Liver (tissue), 9 donors: ENCODE measurements around the gene MRFAP1. TPM values are rescaled to one million over a fixed set of nuclear protein-coding genes. Genes with fewer than 3 reads are reported as not detected.

Experiments used
- DNase-seq: peaks from one replicate; pipeline ENCODE4 v3.0.0-alpha.2; 2017; ENCODE audit warnings: low spot score
- H3K27ac ChIP-seq, 2 donors: one replicate each; pipeline ENCODE4 v1.7.0; 2013; ENCODE audit warnings: inconsistent platforms in 2 of 2, low read length in 2 of 2, control low read depth in 1 of 2, low read depth in 1 of 2, mild to moderate bottlenecking in 1 of 2
- H3K27me3 ChIP-seq, 4 donors: one replicate each; pipeline versions ENCODE4 v1.6.1 to v1.7.0; 2013; ENCODE audit warnings: low read length in 3 of 4, inconsistent platforms in 1 of 4, mild to moderate bottlenecking in 1 of 4, moderate library complexity in 1 of 4; ENCODE audit not compliant: control insufficient read depth in 4 of 4, insufficient read depth in 4 of 4
- H3K36me3 ChIP-seq, 4 donors: one replicate each; pipeline versions ENCODE4 v1.6.1 to v1.7.0; 2013; ENCODE audit warnings: low read length in 3 of 4, mild to moderate bottlenecking in 3 of 4, low read depth in 1 of 4, moderate library complexity in 1 of 4; ENCODE audit not compliant: control insufficient read depth in 4 of 4, insufficient read depth in 3 of 4
- H3K4me1 ChIP-seq, 4 donors: one replicate each; pipeline versions ENCODE4 v1.6.1 to v1.7.0; 2013; ENCODE audit warnings: low read length in 3 of 4, mild to moderate bottlenecking in 3 of 4, moderate library complexity in 1 of 4; ENCODE audit not compliant: control insufficient read depth in 4 of 4, insufficient read depth in 4 of 4
- H3K4me3 ChIP-seq, 3 donors: one replicate each; pipeline versions ENCODE4 v1.6.1 to v1.7.0; 2013; ENCODE audit warnings: low read length in 3 of 3, control low read depth in 1 of 3, low read depth in 1 of 3, mild to moderate bottlenecking in 1 of 3
- H3K9ac ChIP-seq, 2 donors: one replicate each; pipeline ENCODE4 v1.7.0; 2013; ENCODE audit warnings: low read length in 2 of 2, mild to moderate bottlenecking in 2 of 2, moderate library complexity in 2 of 2, control low read depth in 1 of 2, low read depth in 1 of 2
- H3K9me3 ChIP-seq, 4 donors: one replicate each; pipeline versions ENCODE4 v1.6.1 to v1.7.0; 2013; ENCODE audit warnings: low read length in 3 of 4; ENCODE audit not compliant: control insufficient read depth in 4 of 4
- ATF3 ChIP-seq: IDR thresholded peaks from 2 replicates; pipeline ENCODE4 v1.6.1; 2016; ENCODE audit warnings: antibody characterized with exemption
- EGR1 ChIP-seq, 2 donors: IDR thresholded peaks; 2 replicates each; pipeline ENCODE4 v1.6.1; 2016 to 2018; ENCODE audit warnings: antibody characterized with exemption in 2 of 2, low read depth in 2 of 2
- FOXA1 ChIP-seq: IDR thresholded peaks from 2 replicates; pipeline ENCODE4 v1.6.1; 2016; ENCODE audit warnings: antibody characterized with exemption
- FOXA2 ChIP-seq: IDR thresholded peaks from 2 replicates; pipeline ENCODE4 v1.6.1; 2016; ENCODE audit warnings: antibody characterized with exemption
- GABPA ChIP-seq, 2 donors: IDR thresholded peaks in 1 of 2; conservative IDR thresholded peaks in 1 of 2; 2 replicates each; pipeline ENCODE4 v1.6.1; 2016; ENCODE audit warnings: antibody characterized with exemption in 2 of 2, mild to moderate bottlenecking in 1 of 2, moderate library complexity in 1 of 2
- HNF4A ChIP-seq, 2 donors: conservative IDR thresholded peaks; 2 replicates each; pipeline ENCODE4 v1.6.1; 2016; ENCODE audit warnings: antibody characterized with exemption in 2 of 2, mild to moderate bottlenecking in 2 of 2
- HNF4G ChIP-seq: IDR thresholded peaks from 2 replicates; pipeline ENCODE4 v1.6.1; 2016; ENCODE audit warnings: antibody characterized with exemption
- JUND ChIP-seq, 2 donors: IDR thresholded peaks; 2 replicates each; pipeline ENCODE4 v1.6.1; 2016; ENCODE audit warnings: antibody characterized with exemption in 2 of 2
- MAX ChIP-seq: IDR thresholded peaks from 2 replicates; pipeline ENCODE4 v1.6.1; 2016; ENCODE audit warnings: antibody characterized with exemption
- NR2F2 ChIP-seq: IDR thresholded peaks from 2 replicates; pipeline ENCODE4 v1.6.1; 2016; ENCODE audit warnings: antibody characterized with exemption
- RAD21 ChIP-seq, 2 donors: IDR thresholded peaks; 2 replicates each; pipeline ENCODE4 v1.6.1; 2016; ENCODE audit warnings: antibody characterized with exemption in 2 of 2, mild to moderate bottlenecking in 2 of 2
- RXRA ChIP-seq, 2 donors: IDR thresholded peaks; 2 replicates each; pipeline ENCODE4 v1.6.1; 2017 to 2018; ENCODE audit warnings: antibody characterized with exemption in 2 of 2, mild to moderate bottlenecking in 1 of 2
- SP1 ChIP-seq: IDR thresholded peaks from 2 replicates; pipeline ENCODE4 v1.6.1; 2018; ENCODE audit warnings: antibody characterized with exemption, mild to moderate bottlenecking
- TAF1 ChIP-seq: conservative IDR thresholded peaks from 2 replicates; pipeline ENCODE4 v1.6.1; 2016; ENCODE audit warnings: antibody characterized with exemption, mild to moderate bottlenecking
- YY1 ChIP-seq: IDR thresholded peaks from 2 replicates; pipeline ENCODE4 v1.6.1; 2016; ENCODE audit warnings: antibody characterized with exemption, mild to moderate bottlenecking
- WGBS: extraction: QIAGEN DNeasy Blood & Tissue Kit; methylation state at CpG from one replicate; pipeline ENCODE4 v1.1.7; 2013; 5-methylcytosine and 5-hydroxymethylcytosine counted together
- polyA plus RNA-seq, 2 donors: library from polyadenylated mRNA; stranded (reverse) in 1 of 2; unstranded in 1 of 2; fragments of 200-250 nt in 1 of 2; fragments of >200 nt in 1 of 2; fragmentation: Nextera tagmentation in 1 of 2; extraction: Ambion mirVana in 1 of 2; gene quantifications; one replicate each; pipeline versions ENCODE4 v1.2.1 to v1.2.3, GENCODE V29; 2013 to 2015
- total RNA-seq, 2 donors: library from RNA; depleted of rRNA; stranded (reverse); fragments of >200 nt; gene quantifications; one replicate each; pipeline ENCODE4 v1.2.3, GENCODE V29; 2014
- TF ChIP-seq, protein P1 (sequence below): IDR thresholded peaks from 2 replicates; pipeline ENCODE4 v1.6.1; 2016; ENCODE audit warnings: antibody characterized with exemption, mild to moderate bottlenecking
- TF ChIP-seq, protein P2 (sequence below): IDR thresholded peaks from 2 replicates; pipeline ENCODE4 v1.6.1; 2016; ENCODE audit warnings: antibody characterized with exemption
- donor health status: healthy.
- donor health status: healthy.
- donor health status: healthy.
- donor health status: healthy.
- donor health status: healthy.

Gene MRFAP1
- total and polyA plus RNA-seq, 4 donors = 78.5 to 176 (median 104) TPM

- TF ChIP-seq, protein P1, sequence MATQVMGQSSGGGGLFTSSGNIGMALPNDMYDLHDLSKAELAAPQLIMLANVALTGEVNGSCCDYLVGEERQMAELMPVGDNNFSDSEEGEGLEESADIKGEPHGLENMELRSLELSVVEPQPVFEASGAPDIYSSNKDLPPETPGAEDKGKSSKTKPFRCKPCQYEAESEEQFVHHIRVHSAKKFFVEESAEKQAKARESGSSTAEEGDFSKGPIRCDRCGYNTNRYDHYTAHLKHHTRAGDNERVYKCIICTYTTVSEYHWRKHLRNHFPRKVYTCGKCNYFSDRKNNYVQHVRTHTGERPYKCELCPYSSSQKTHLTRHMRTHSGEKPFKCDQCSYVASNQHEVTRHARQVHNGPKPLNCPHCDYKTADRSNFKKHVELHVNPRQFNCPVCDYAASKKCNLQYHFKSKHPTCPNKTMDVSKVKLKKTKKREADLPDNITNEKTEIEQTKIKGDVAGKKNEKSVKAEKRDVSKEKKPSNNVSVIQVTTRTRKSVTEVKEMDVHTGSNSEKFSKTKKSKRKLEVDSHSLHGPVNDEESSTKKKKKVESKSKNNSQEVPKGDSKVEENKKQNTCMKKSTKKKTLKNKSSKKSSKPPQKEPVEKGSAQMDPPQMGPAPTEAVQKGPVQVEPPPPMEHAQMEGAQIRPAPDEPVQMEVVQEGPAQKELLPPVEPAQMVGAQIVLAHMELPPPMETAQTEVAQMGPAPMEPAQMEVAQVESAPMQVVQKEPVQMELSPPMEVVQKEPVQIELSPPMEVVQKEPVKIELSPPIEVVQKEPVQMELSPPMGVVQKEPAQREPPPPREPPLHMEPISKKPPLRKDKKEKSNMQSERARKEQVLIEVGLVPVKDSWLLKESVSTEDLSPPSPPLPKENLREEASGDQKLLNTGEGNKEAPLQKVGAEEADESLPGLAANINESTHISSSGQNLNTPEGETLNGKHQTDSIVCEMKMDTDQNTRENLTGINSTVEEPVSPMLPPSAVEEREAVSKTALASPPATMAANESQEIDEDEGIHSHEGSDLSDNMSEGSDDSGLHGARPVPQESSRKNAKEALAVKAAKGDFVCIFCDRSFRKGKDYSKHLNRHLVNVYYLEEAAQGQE = no peak
- TF ChIP-seq EGR1 (IDR thresholded peaks at IDR 0.05; ENCODE audit: low read depth in 2 of 2) = no peak
- no peak for TF ChIP-seq TAF1
- TF ChIP-seq RXRA (IDR thresholded peaks at IDR 0.05) = no peak
- TF ChIP-seq SP1 = no peak
- TF ChIP-seq ATF3 = no peak
- TF ChIP-seq FOXA2 = no peak
- no peak for TF ChIP-seq JUND (IDR thresholded peaks at IDR 0.05)
- TF ChIP-seq MAX = no peak
- no peak for TF ChIP-seq NR2F2
- no peak for TF ChIP-seq YY1
- TF ChIP-seq, protein P2, sequence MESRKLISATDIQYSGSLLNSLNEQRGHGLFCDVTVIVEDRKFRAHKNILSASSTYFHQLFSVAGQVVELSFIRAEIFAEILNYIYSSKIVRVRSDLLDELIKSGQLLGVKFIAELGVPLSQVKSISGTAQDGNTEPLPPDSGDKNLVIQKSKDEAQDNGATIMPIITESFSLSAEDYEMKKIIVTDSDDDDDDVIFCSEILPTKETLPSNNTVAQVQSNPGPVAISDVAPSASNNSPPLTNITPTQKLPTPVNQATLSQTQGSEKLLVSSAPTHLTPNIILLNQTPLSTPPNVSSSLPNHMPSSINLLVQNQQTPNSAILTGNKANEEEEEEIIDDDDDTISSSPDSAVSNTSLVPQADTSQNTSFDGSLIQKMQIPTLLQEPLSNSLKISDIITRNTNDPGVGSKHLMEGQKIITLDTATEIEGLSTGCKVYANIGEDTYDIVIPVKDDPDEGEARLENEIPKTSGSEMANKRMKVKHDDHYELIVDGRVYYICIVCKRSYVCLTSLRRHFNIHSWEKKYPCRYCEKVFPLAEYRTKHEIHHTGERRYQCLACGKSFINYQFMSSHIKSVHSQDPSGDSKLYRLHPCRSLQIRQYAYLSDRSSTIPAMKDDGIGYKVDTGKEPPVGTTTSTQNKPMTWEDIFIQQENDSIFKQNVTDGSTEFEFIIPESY = no peak
- TF ChIP-seq HNF4A (conservative IDR thresholded peaks at IDR 0.05) = no peak
- no peak for TF ChIP-seq GABPA (IDR thresholded peaks at IDR 0.05 in 1 of 2, conservative IDR thresholded peaks at IDR 0.05 in 1 of 2)
- TF ChIP-seq FOXA1 = no peak
- TF ChIP-seq RAD21 (IDR thresholded peaks at IDR 0.05) = no peak
- no peak for TF ChIP-seq HNF4G
- Histone ChIP-seq H3K27me3 (no peaks in the 10 kb centered on the region), H3K36me3 (peaks cover 6 to 62% (median 23%) of the 10 kb centered on the region in 4 donors), H3K9me3 (no peaks in the 10 kb centered on the region), H3K4me3 (no peak overlapping the region), H3K27ac (no peak overlapping the region), H3K9ac (no peak overlapping the region), H3K4me1 (no peaks in the 10 kb centered on the region)
- DNase-seq = no peak
- 99% methylated on average over 3 of the region's 3 CpGs for WGBS
These were observed 27.4 kb upstream of the MRFAP1 start for GRCh38 chr4:6612961-6613675.
